Measurements from ENCODE around the gene SYT7.

SYT7 gene

GRCh38 chr11:61579676-61580270, 1.1 kb downstream of the SYT7 start:
- DNase-seq: no peak

GRCh38 chr11:61578819-61579675, 1.8 kb downstream of the SYT7 start:
- DNase-seq: no peak

GRCh38 chr11:61577383-61578118, 3.3 kb downstream of the SYT7 start:
- no peak for DNase-seq

- DNase-seq: no peak
Observed at GRCh38 chr11:61575886-61576861, 4.7 kb downstream of the SYT7 start.

GRCh38 chr11:61574611-61575010, 6.3 kb downstream of the SYT7 start:
- no peak for DNase-seq

GRCh38 chr11:61572913-61573312, 8.0 kb downstream of the SYT7 start:
- DNase-seq: no peak

GRCh38 chr11:61571869-61572268, 9.0 kb downstream of the SYT7 start:
- no peak for DNase-seq

GRCh38 chr11:61571337-61571736, 9.5 kb downstream of the SYT7 start:
- DNase-seq: no peak

- DNase-seq: no peak
Observed at GRCh38 chr11:61569701-61570100, 11.2 kb downstream of the SYT7 start.

- DNase-seq: no peak
Observed at GRCh38 chr11:61569018-61569417, 11.9 kb downstream of the SYT7 start.

GRCh38 chr11:61567286-61568061, 13.4 kb downstream of the SYT7 start:
- DNase-seq: no peak

GRCh38 chr11:61564936-61565696, 15.8 kb downstream of the SYT7 start:
- DNase-seq: no peak

GRCh38 chr11:61560751-61561150, 20.1 kb downstream of the SYT7 start:
- no peak for DNase-seq

GRCh38 chr11:61556621-61557020, 24.3 kb downstream of the SYT7 start:
- DNase-seq: no peak

- no peak for DNase-seq
Observed at GRCh38 chr11:61555978-61556377, 24.9 kb downstream of the SYT7 start.

GRCh38 chr11:61555051-61555969, 25.6 kb downstream of the SYT7 start:
- no peak for DNase-seq

GRCh38 chr11:61554172-61554988, 26.5 kb downstream of the SYT7 start:
- DNase-seq: no peak

GRCh38 chr11:61553373-61554171, 27.3 kb downstream of the SYT7 start:
- DNase-seq: no peak
